Sigmoid colon (tissue), 7 donors: ENCODE measurements around the gene CLEC9A. TPM values are rescaled to one million over a fixed set of nuclear protein-coding genes. Genes with fewer than 3 reads are reported as not detected.

Experiments used
- DNase-seq: peaks from one replicate; pipeline ENCODE4 v3.0.0-alpha.2; 2019
- H3K27ac ChIP-seq, 4 donors: fragments of 200-600 bp; sonication (generic); one replicate each; pipeline ENCODE4 v1.5.1; 2016 to 2019; ENCODE audit warnings: mild to moderate bottlenecking in 1 of 4
- H3K27me3 ChIP-seq, 3 donors: fragments of 200-600 bp; sonication (generic); one replicate each; pipeline ENCODE4 v1.5.1; 2019; ENCODE audit warnings: mild to moderate bottlenecking in 1 of 3
- H3K36me3 ChIP-seq, 4 donors: fragments of 200-600 bp; sonication (generic); one replicate each; pipeline ENCODE4 v1.5.1; 2016 to 2019
- H3K4me1 ChIP-seq, 4 donors: fragments of 200-600 bp; sonication (generic); one replicate each; pipeline ENCODE4 v1.5.1; 2017 to 2019
- H3K4me3 ChIP-seq, 4 donors: fragments of 200-600 bp; sonication (generic); one replicate each; pipeline ENCODE4 v1.5.1; 2017 to 2019; ENCODE audit warnings: mild to moderate bottlenecking in 2 of 4, moderate library complexity in 1 of 4
- H3K9me3 ChIP-seq, 4 donors: fragments of 200-600 bp in 3 of 4; sonication (generic) in 3 of 4; one replicate each; pipeline versions ENCODE4 v1.5.1 to v1.6.1; 2013 to 2019
- CTCF ChIP-seq, 4 experiments: fragments of 450-650 bp in 3 of 4; fragments of 200-600 bp in 1 of 4; IDR thresholded peaks; one replicate each; pipeline ENCODE4 v1.5.1; 2016 to 2019; ENCODE audit warnings: antibody characterized with exemption in 4 of 4, mild to moderate bottlenecking in 3 of 4, moderate library complexity in 2 of 4
- EP300 ChIP-seq, 4 donors: sonication (generic); formaldehyde crosslinking; IDR thresholded peaks; one replicate each; pipeline ENCODE4 v1.6.1; 2017; ENCODE audit warnings: antibody characterized with exemption in 4 of 4
- POLR2A ChIP-seq, 2 donors: fragments of 450-650 bp; IDR thresholded peaks; one replicate each; pipeline ENCODE4 v1.6.1; 2016; ENCODE audit warnings: antibody characterized with exemption in 2 of 2, mild to moderate bottlenecking in 2 of 2, moderate library complexity in 2 of 2
- POLR2AphosphoS5 ChIP-seq, 4 donors: sonication (generic); formaldehyde crosslinking; IDR thresholded peaks; one replicate each; pipeline ENCODE4 v1.6.1; 2017; ENCODE audit warnings: antibody characterized with exemption in 4 of 4
- WGBS, 2 donors: extraction: QIAGEN DNeasy Blood & Tissue Kit; methylation state at CpG; one replicate each; pipeline ENCODE4 v1.1.7; 2013; 5-methylcytosine and 5-hydroxymethylcytosine counted together
- intact Hi-C: fragments of 100-400 bp; cut with DNase I; formaldehyde crosslinking; loops from one replicate; pipeline ENCODE4 v1.15.1; 2023
- polyA plus RNA-seq, 3 donors: library from polyadenylated mRNA; stranded (reverse); fragments of 200-250 nt; gene quantifications; one replicate each; pipeline ENCODE4 v1.2.3, GENCODE V29; 2013
- total RNA-seq, 4 donors: library from RNA; depleted of rRNA; stranded (reverse); fragments of >200 nt; gene quantifications; one replicate each; pipeline ENCODE4 v1.1.0, GENCODE V29; 2016
- donor health status: healthy with polysubstance abuse.
- donor health status: Bipolar disorder and iron deficiency.
- donor health status: healthy.

The CLEC9A gene
- total RNA-seq (not detected), polyA plus RNA-seq (1 to 10 TPM in 1 of 3 donors, under 1 TPM in 1, not detected in 1; 0.46 to 1.5 TPM)

GRCh38 chr12:10030446-10030845, at the start of gene CLEC9A:
CLEC9A (plus strand) TSS chr12:10030682; CDS start chr12:10052688, 22,006 bp downstream.
- no peak for DNase-seq
- H3K27ac ChIP-seq: no peak within 1 kb of the TSS
- H3K4me1 ChIP-seq: no peaks in the 10 kb centered on the region
- no peaks in the 10 kb centered on the region for H3K9me3 ChIP-seq
- TF ChIP-seq POLR2AphosphoS5 (IDR thresholded peaks at IDR 0.05): no peak
- H3K27me3 ChIP-seq: no peaks in the 10 kb centered on the region
- intact Hi-C loops: loop anchor here (5.0 kb wide), 1 partner anchor 112 kb away; no protein-coding TSS in a partner anchor
- H3K4me3 ChIP-seq: no peak within 1 kb of the TSS
- WGBS, 2 donors: 95 to 96% methylated on average over 14 of the region's 14 CpGs
- H3K36me3 ChIP-seq: no peaks in the 10 kb centered on the region

DNA sequence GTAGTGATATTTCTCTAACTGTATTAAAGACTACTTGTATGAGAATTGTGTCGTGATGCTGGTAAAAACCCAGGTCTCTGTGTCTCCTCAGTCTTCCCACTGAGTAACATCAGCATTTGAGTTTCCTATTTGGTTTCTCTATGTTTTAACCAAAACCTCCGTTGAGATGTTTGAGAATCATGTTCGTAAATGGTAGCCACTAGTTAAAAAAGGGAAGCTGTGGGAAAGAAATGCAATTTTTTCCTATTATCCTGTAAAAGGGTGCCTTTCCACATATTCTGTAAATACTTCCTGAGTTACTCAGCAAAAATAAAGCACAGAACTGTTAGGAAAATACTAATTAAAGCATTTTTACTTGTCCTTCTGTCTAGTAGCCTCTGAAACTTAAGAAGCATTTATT, 38.6 kb upstream of the CLEC9A start:
- H3K9me3 ChIP-seq: no peaks in the 10 kb centered on the region
- no peak for DNase-seq
- H3K4me3 ChIP-seq: no peak overlapping the region
- H3K4me1 ChIP-seq: no peaks in the 10 kb centered on the region
- TF ChIP-seq POLR2AphosphoS5 (IDR thresholded peaks at IDR 0.05) (no peak), EP300 (IDR thresholded peaks at IDR 0.05) (no peak), POLR2A (IDR thresholded peaks at IDR 0.05) (no peak), CTCF (IDR thresholded peaks at IDR 0.05) (no peak)
- no peaks in the 10 kb centered on the region for H3K36me3 ChIP-seq
- 53 to 79% methylated on average over 3 of the region's 3 CpGs for WGBS, 2 donors
- intact Hi-C loops: no loop called here
- H3K27me3 ChIP-seq: no peaks in the 10 kb centered on the region
- no peak overlapping the region for H3K27ac ChIP-seq

GRCh38 chr12:9992296-9992695, 38.2 kb upstream of the CLEC9A start:
- Histone ChIP-seq H3K4me1 (no peaks in the 10 kb centered on the region), H3K27ac (no peak overlapping the region), H3K27me3 (no peaks in the 10 kb centered on the region), H3K36me3 (no peaks in the 10 kb centered on the region), H3K9me3 (no peaks in the 10 kb centered on the region), H3K4me3 (no peak overlapping the region)
- DNase-seq: no peak
- TF ChIP-seq POLR2A (IDR thresholded peaks at IDR 0.05) (no peak), CTCF (IDR thresholded peaks at IDR 0.05) (no peak), EP300 (IDR thresholded peaks at IDR 0.05) (no peak), POLR2AphosphoS5 (IDR thresholded peaks at IDR 0.05) (no peak)
- WGBS, 2 donors: 76 to 83% methylated on average over 4 of the region's 4 CpGs
- intact Hi-C loops: no loop called here

DNA sequence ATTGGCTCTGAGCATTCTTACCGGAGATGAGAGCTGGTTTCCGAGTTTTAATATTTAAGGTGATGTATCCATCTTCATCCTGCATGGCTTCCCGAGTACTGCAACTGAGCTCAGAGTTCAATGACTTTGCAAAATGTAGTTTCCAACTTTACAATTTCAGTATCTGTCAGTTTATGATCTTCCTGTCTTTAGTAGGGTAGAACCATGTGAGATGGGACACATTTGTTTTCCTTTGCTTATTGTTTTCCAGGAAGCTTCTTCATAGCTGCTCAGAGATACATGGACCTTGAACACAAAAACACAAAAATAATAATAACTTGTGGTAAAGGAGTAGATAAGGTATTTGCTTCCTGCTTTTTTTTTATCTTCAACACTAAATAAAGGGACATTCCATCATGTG, 31.5 kb upstream of the CLEC9A start, which contains the start of gene CLEC1B:
Gene CLEC1B (minus strand): TSS at position 106 of the 400 bp plus-strand sequence. CDS start 21 bp downstream, at position 85.
- Histone ChIP-seq H3K9me3 (no peaks in the 10 kb centered on the region), H3K36me3 (no peaks in the 10 kb centered on the region), H3K4me3 (no peak within 1 kb of the TSS), H3K27me3 (no peaks in the 10 kb centered on the region), H3K27ac (no peak within 1 kb of the TSS), H3K4me1 (no peaks in the 10 kb centered on the region)
- DNase-seq: no peak
- intact Hi-C loops: no loop called here
- 93 to 94% methylated on average over 3 of the region's 3 CpGs for WGBS, 2 donors
- TF ChIP-seq CTCF (IDR thresholded peaks at IDR 0.05) (no peak), POLR2A (IDR thresholded peaks at IDR 0.05) (no peak), EP300 (IDR thresholded peaks at IDR 0.05) (no peak), POLR2AphosphoS5 (IDR thresholded peaks at IDR 0.05) (no peak)

- Histone ChIP-seq H3K27ac (no peak overlapping the region), H3K4me1 (no peaks in the 10 kb centered on the region), H3K36me3 (no peaks in the 10 kb centered on the region), H3K9me3 (no peaks in the 10 kb centered on the region), H3K27me3 (no peaks in the 10 kb centered on the region), H3K4me3 (no peak overlapping the region)
- WGBS, 2 donors: 74 to 80% methylated on average over 4 of the region's 4 CpGs
- DNase-seq: no peak
- TF ChIP-seq POLR2AphosphoS5 (IDR thresholded peaks at IDR 0.05): no peak
- TF ChIP-seq POLR2A (IDR thresholded peaks at IDR 0.05): no peak
- no peak for TF ChIP-seq CTCF (IDR thresholded peaks at IDR 0.05)
- TF ChIP-seq EP300 (IDR thresholded peaks at IDR 0.05): no peak
- intact Hi-C loops: no loop called here
Measured at GRCh38 chr12:10001171-10001776, 29.2 kb upstream of the CLEC9A start.
